Left renal cortex interstitium (tissue), 4 donors: ENCODE results near the gene MAB21L4. TPM values are rescaled to one million over a fixed set of nuclear protein-coding genes. Genes with fewer than 3 reads are reported as not detected.

Experiments used
- DNase-seq, 4 donors: peaks; one replicate each; pipeline ENCODE4 v3.0.0-alpha.2; 2013; ENCODE audit warnings: low read depth in 4 of 4, low spot score in 2 of 4, missing footprints in 1 of 4
- polyA plus RNA-seq, 4 donors: library from polyadenylated mRNA; unstranded; fragments of 120-200 nt; gene quantifications; one replicate each; pipeline ENCODE4 v1.2.1, GENCODE V29; 2013; ENCODE audit not compliant: insufficient read length in 4 of 4

The MAB21L4 gene
- polyA plus RNA-seq, result 1 to 10 TPM; 1.3 to 4.3 (median 1.7) TPM

DNA sequence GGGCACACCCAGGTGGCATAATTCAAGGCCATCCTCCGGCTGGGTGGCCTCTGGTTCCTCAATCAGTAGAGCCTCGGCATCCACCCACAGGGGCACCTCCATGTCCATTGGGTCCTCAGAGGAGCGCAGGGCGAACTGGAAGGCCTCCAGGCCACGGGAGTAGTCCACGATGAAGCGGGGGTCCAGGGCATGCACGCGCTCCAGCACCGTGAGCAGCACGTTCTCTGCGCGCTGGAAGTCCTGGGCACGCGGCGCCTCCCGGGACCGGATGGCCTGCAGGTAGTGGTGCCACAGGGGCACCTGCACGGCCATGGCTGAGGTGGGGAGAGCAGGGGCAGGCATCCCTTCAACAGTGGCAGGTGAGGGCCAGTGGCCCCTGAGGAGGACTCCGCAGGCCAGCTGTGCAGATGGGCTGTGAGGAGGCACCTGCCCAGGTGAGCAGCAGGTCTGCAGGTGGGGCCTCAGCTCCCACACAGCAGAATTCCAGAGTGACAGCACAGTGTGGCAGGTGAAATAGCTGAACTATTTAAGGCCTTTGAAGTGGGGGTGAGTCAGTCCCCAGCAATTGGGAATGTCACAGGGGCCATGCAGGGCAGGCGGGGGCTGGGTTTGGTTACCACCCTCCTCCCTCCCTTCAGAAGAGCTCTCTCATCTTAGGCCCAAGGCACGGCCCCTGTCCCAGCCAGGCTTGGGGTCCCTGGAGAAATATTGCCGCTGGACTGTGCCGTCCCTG, at the start of gene MAB21L4:
Gene MAB21L4, minus strand, starts transcription at position 501 of the 733 bp plus-strand sequence. Its CDS starts 159 bp downstream, at position 342.
- no peak for DNase-seq

DNA sequence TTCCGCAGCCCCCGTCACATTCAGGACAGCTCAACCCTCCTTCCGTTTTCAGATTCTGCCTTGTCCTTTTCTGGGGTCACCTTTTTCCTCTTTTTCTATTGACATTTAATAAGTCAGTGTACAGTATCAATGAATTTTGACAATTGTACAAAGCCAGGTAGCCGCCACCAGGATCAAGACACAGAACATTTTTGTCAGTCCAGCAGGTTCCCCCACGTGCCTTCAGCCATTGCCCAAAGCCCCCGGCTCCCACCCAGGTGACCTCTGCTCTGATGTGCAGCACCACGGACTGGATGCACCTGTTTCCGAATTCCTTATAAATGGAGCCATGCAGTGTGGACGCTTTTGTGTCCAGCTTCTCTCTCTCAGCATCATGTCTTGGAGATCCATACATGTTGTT, 40.1 kb upstream of the MAB21L4 start:
- DNase-seq, result no peak

- no peak for DNase-seq
Observed at GRCh38 chr2:240935103-240935876, 39.3 kb upstream of the MAB21L4 start.

- no peak for DNase-seq
Observed at GRCh38 chr2:240934701-240935102, 38.7 kb upstream of the MAB21L4 start.

DNA sequence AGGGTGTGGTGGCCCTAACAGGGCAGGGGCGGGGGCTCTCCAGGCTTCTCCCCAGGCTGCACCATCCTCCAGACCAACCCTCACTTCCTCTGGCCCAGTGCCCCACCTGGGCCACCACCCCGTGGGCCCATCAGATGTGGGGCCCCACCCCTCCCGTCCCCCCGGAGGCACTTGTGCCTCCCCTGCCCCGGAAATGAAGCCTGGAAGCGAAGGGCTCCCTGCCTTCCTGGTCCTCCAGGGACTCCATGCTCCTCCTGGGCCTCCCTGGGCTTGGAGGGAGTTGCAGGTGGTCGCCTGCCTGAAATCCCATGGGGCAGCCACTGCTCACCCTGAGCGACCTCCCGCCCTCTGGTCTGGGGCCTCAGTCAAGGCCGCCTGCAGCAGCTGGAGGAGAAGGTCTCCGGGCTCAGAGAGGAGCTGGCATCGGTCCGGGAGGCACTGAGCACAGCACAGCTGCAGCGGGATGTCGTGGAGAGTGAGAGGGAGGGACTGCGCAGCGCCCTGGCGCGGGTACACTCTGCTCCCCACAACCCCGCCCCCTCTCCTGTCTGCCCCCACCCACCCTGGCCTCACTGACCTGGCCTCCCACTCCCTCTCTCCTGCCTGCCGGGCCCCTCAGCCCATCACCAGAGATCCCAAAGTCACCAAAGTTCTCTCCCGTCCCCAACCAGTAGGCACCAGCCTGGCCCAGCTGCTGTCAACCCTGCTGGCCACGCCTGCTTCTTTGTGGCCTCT, 38.2 kb upstream of the MAB21L4 start:
- DNase-seq, result no peak

DNA sequence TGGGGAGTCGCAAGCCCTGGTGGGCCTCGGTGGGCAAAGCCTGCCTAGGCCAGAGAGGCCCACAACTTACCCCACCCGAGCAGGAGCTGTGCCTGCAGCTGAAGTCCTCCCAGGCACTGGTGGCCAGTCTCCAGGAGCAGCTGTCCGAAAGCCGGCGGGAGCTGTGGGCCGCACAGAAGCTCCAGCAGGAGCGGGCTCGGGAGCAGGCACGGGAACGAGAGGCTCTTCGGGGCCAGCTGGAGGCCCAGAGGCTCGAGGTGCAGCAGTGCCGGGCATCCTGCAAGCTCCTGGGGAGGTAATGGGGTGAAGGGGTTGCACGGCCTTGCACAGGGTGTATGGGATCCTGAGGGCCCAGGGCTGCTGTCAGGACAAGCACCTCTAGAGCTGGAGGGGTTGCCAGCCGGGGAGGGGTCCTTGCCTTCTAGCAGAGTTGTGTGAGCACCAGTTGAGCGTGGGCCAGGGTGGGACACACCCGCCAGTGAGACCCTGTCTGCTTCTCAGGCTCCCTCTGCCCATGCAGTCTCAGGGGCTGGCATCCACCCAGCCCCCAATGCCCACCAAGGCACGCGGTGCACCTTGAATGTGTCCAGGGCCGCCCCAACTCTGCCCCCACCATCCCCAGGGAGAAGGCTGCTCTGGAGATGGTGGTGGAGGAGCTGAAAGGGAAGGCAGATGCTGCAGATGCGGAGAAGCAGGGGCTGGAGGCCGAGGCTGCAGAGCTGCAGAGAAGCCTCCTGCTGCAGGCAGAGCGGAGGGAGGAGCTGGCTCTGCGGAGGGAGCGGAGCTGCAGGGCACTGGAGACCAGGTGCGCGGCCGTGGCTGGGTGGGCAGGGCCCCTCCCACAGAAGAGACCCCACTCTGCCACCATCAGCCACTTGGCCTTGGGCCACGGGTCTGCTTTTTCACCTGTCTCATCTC, 37.4 kb upstream of the MAB21L4 start:
- DNase-seq, result no peak

DNA sequence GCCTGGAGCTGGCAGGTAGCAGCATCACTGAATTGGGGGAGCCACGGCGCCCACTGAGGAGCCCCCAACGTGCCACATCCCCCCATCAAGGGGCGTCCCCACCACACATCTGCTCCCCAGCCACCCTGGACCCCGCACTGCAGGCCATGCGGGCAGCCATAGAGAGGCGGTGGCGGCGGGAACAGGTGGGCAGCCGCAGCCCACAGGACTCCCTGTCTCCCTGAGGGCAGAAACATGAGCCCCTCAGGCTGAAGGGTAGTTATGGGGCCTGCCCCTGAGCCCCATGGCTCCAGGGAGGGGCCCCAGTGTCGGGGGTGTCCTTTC, 36.7 kb upstream of the MAB21L4 start:
- no peak for DNase-seq

GRCh38 chr2:240932001-240932723, 36.2 kb upstream of the MAB21L4 start:
- no peak for DNase-seq

- DNase-seq, result no peak
Observed at GRCh38 chr2:240931319-240931949, 35.5 kb upstream of the MAB21L4 start.

- DNase-seq, result no peak
Observed at GRCh38 chr2:240930631-240931318, 34.8 kb upstream of the MAB21L4 start.

- DNase-seq, result no peak
Observed at GRCh38 chr2:240930096-240930630, 34.2 kb upstream of the MAB21L4 start.

DNA sequence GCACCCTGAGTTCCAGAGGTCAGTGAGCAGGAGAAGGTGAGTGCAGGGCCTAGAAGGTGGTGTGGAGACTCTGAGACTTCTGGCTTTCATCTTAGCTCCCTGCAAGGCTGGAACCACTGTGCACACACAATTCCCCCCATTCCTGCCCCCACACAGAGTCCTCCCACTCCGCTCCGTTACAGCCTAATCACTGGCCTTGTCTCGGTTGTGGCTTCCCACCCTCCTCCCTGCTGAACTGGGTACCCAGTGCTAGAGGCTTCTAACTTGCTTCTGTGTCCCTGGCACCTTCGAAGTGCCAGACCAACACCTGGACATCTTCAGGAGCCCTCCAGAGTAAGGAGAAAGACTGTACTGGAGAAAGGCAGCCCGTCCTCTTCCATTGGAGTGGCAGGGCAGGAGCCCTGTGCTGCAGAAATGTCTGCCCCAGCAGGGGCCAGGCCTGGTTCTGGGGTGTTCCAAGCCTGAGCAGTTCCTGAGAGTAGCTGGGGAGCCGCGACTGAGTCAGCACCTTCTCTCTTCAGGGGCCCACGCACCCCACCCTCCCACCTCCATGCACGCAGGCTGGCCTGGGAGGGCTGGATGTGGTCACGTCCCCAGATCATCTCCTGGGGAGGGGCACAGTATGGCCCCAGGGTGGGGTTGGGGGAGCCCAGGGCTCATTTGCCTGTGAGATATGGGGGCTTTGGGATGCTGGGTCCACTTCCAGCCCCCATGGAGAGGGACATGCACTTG, 33.6 kb upstream of the MAB21L4 start:
- DNase-seq, result no peak

GRCh38 chr2:240928476-240929363, 32.8 kb upstream of the MAB21L4 start:
- no peak for DNase-seq

GRCh38 chr2:240927390-240927781, 31.4 kb upstream of the MAB21L4 start:
- DNase-seq, result no peak

GRCh38 chr2:240926516-240927389, 30.8 kb upstream of the MAB21L4 start:
- DNase-seq, result no peak
